SJCRH30 (cell line): Measurements from ENCODE around the gene TRIM63. TPM values are rescaled to one million over a fixed set of nuclear protein-coding genes. Genes with fewer than 3 reads are reported as not detected.

Experiments
- DNase-seq, 2 experiments: peaks; one replicate each; pipeline ENCODE4 v3.0.0-alpha.2; 2015 to 2020
- H3K27ac ChIP-seq: fragments of 250-450 bp; sonication (Bioruptor Pico); 2 replicates; pipeline ENCODE4 v1.5.1; 2020; ENCODE audit warnings: mild to moderate bottlenecking, moderate library complexity
- H3K27me3 ChIP-seq: fragments of 250-450 bp; sonication (Bioruptor Pico); 2 replicates; pipeline ENCODE4 v1.5.1; 2020; ENCODE audit warnings: mild to moderate bottlenecking, moderate library complexity
- H3K36me3 ChIP-seq: fragments of 250-450 bp; sonication (Bioruptor Pico); 2 replicates; pipeline ENCODE4 v1.5.1; 2020; ENCODE audit warnings: mild to moderate bottlenecking, moderate library complexity
- H3K4me1 ChIP-seq: fragments of 250-450 bp; sonication (Bioruptor Pico); 2 replicates; pipeline ENCODE4 v1.5.1; 2020; ENCODE audit warnings: mild to moderate bottlenecking, moderate library complexity
- H3K4me3 ChIP-seq: fragments of 250-450 bp; sonication (Bioruptor Pico); 2 replicates; pipeline ENCODE4 v1.5.1; 2020; ENCODE audit warnings: mild to moderate bottlenecking, moderate library complexity
- H3K9me3 ChIP-seq: fragments of 250-450 bp; sonication (Bioruptor Pico); replicated peaks from 2 replicates; pipeline ENCODE4 v1.5.1; 2020; ENCODE audit warnings: mild to moderate bottlenecking, moderate library complexity
- total RNA-seq: library from RNA; depleted of rRNA; stranded (reverse); fragments of >200 nt; shearing (Covaris generic); gene quantifications from 2 replicates; pipeline ENCODE4 v1.2.3, GENCODE V29; 2014

Gene TRIM63
- total RNA-seq, 1 experiment from 2014 or later = not detected

DNA sequence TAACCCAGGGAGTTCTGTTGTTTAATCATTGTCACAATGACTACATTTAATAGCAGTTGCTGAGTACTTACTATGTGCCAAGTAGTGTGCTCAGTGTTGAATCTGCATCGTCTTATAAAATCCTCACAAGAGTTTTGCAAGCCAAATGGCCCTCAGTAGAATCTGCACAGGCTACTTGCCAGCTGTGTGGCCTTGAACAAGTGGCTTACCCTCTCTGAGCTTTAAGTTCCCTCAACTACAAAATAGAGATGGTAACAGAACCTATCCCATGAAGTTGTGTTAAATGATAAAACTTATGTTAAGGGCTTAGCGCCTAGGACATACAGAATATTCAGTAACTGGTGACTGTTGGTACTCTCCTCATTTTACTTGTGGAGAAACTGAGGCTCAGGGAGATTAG lies 12.4 kb downstream of the TRIM63 start:
- DNase-seq = no peak
- Histone ChIP-seq H3K27ac (no peak overlapping the region), H3K4me3 (no peak overlapping the region), H3K4me1 (peaks cover 6% of the 10 kb centered on the region), H3K9me3 (no peaks in the 10 kb centered on the region), H3K27me3 (peaks cover 10% of the 10 kb centered on the region; the same call in 1 of the 2 replicates), H3K36me3 (no peaks in the 10 kb centered on the region)

DNA sequence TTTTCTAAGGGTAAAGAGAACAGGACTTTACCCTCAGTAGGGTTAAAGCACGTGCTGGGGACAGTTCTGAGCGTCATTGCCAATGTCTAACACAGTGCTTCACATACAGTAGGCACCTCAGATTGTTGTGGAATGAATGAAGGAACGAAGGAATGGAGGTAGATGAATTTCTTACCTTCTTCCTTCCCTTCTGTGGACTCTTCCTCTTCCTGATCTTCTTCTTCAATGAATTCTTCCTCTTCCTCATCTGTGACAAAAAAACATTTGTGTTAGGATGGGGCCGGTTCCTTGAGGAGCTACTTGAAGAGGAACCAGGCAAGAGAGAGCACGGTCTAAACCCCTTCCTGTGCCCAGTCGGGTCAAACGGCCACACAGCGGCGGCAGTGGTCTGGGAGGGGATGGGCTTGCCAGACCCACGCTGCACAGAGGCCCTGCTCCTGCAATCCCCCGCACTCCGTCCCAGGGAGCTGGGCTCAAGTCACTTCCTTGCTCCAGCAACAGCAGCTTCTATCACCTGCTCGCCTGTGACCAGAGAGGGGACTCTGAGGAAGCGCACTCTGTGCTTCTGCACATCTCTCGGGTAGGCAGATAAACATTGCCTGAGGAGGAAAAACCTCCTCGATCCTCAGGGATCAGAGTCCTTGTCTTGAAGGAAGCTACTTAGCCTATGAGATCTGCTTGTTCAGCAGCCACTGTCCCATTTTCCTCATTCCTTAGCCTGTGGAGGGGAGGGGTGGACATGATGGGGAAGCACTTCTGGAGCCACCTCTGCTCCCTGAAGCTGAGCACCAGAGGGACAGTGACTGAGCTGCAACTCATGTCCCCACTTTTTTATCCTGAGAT lies 13.5 kb downstream of the TRIM63 start:
- H3K27me3 ChIP-seq = peaks cover 13% of the 10 kb centered on the region; the same call in 1 of the 2 replicates
- no peaks in the 10 kb centered on the region for H3K36me3 ChIP-seq
- no peaks in the 10 kb centered on the region for H3K9me3 ChIP-seq
- no peaks in the 10 kb centered on the region for H3K4me1 ChIP-seq
- no peak for DNase-seq
- no peak overlapping the region for H3K4me3 ChIP-seq
- H3K27ac ChIP-seq = no peak overlapping the region

DNA sequence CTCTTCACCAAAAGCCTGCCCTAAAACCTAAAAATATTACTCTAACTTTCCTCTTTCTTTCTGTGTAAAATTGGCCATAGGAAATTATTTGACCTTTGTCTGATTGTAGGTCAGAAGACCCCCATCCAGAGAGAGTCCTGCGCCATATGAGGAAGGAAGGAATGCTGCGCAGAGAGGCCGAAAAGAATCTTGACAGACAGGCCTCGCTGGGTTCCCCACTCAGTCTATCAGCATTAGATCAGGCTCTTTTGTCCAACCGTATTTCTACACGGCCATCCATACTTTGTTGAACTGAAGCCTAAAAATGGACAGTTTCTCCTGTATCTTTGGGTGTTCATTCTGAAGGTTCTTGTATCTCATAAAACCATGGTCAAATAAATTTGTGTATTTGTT lies 17.2 kb downstream of the TRIM63 start:
- H3K27ac ChIP-seq = no peak overlapping the region
- H3K4me1 ChIP-seq = no peaks in the 10 kb centered on the region
- H3K9me3 ChIP-seq = no peaks in the 10 kb centered on the region
- H3K36me3 ChIP-seq = no peaks in the 10 kb centered on the region
- H3K27me3 ChIP-seq = peaks cover 38% of the 10 kb centered on the region
- DNase-seq = no peak
- H3K4me3 ChIP-seq = no peak overlapping the region

DNA sequence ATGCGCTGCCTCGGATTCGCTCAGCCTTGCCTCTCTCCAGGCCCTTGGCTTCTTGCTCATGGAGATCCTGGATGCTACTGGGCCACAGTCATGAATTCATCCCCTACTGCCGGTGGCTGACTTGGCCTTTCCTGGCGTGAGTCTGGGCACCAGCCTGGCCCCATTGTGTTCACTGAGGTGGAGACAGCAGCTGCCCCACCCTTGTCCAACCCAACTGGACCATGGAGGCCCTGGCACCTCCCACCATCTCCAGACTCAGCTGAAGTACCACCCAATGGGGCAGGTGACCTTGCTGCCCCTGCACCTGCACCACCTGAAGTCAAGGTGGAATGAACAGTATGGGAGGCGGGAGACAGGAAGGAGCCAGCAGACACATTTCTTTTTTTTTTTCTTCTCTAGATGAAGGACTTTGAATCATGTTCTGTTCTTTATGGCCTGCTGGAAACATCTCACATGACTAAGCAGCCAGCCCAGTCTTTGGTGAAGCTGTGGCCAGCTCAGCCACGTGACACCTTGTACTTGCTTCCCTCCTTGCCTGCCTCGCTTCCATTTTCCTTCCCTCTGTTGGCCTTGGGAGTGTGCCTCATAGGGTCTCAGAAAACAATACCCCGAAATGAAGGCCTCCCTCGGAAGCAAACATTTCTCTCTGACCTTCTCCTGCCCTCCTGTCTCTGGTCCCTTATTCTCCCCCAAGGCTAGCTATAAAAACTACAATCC lies 17.7 kb downstream of the TRIM63 start:
- Histone ChIP-seq H3K4me1 (no peaks in the 10 kb centered on the region), H3K27me3 (peaks cover 44% of the 10 kb centered on the region)

DNA sequence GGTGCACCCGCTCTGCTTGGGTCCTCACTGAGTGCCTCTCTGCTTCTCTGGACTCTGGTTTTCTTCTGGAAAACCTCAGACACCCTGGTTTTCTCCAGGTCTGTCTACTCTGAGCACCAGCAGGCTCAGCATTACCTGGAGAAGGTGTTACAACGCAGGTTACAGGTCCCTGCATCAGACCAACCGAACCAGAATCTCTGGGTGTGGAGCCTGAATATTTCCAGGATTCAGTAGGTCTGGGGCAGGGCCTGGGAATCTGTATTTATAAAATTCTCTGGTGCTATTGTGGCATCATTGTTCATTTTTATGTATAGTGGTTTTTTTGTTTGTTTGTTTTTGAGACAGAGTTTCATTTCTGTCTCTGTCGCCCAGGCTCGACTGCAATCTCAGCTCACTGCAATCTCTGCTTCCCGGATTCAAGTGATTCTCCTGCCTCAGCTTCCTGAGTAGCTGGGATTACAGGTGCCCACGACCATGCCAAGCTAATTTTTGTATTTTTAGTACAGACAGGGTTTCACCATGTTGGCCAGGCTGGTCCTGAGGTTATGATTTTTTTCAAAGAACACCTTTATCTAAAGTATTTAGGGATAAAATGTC lies 20.1 kb downstream of the TRIM63 start:
- Histone ChIP-seq H3K27ac (no peak overlapping the region), H3K4me3 (no peak overlapping the region)
- no peak for DNase-seq

More for the DNA sequence above, 17.7 kb downstream of the TRIM63 start:
- DNase-seq = no peak
- Histone ChIP-seq H3K9me3 (no peaks in the 10 kb centered on the region), H3K27ac (no peak overlapping the region), H3K36me3 (no peaks in the 10 kb centered on the region), H3K4me3 (no peak overlapping the region)

DNA sequence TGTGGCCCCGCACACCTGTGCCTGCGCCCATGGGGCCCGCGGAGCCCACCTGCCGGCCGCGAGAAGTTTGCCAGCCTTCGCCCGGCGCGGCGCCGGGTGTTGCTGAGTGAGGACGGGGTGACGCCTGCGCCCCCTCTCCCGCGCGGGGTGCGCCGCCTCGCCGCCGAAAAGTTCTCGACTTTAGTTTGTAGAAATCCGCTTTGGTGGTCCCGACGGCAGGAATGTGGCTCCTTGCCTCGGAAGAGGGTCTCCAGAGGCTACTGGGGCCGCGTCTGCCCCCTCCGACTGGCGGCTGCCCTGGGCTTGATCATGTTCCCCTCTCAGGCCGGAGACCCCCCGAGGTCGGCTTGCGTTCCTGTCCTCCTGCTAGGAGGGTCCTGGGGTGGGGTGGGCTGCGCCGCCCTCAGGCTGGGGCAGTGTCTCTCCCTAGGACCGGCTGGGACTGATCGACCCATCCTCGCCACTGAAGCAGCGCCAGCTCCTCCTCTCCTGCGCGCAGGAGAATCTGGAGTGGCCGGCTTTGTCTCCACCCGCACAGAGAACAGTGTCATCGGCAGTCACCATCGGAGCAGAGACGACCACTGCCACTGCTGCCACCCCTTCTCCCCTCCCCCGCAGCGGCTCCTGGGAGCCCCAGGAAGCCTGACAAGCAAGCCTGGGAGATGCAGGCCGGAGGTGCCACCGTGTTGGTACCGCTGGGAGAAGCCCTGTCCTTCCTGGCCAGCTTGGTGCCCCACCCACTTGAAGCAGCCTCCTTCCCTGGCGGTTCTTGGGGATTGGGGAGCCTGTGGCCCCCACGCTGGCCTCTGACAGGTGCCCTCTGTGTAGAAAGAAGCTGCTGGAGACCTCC lies 21.0 kb downstream of the TRIM63 start:
- Histone ChIP-seq H3K27ac (no peak overlapping the region), H3K4me3 (no peak overlapping the region), H3K9me3 (no peaks in the 10 kb centered on the region), H3K4me1 (no peaks in the 10 kb centered on the region), H3K27me3 (peaks cover 56% of the 10 kb centered on the region), H3K36me3 (no peaks in the 10 kb centered on the region)
- no peak for DNase-seq

More for the DNA sequence above, 20.1 kb downstream of the TRIM63 start:
- no peaks in the 10 kb centered on the region for H3K36me3 ChIP-seq
- peaks cover 61% of the 10 kb centered on the region for H3K27me3 ChIP-seq
- H3K9me3 ChIP-seq = no peaks in the 10 kb centered on the region
- no peaks in the 10 kb centered on the region for H3K4me1 ChIP-seq

DNA sequence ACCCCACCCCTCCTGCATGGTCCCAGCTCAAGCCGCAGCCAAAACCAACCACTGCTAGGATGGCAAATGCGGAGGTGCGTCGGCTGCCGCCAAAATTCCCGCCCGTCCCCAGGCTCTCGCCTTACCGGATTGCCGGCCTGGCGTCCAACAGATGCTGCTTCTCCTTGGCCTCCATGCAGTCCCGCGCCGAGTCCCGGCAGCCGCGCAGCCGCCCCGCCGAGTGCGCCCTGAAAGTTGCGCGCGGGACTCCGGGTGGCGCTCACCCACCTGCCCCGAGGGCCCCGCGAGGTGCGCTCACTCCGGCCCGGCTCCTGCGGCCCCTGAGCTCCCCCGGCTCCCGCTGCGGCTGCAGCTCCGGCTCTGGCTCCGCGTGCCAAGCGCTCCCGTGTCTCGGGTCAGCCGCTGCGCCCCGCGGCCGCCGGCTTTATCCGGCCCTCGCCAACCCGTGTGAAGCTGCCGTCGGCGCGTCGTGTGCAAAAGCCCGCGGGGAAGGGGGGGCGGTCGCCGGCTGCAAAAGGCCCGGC lies 21.6 kb downstream of the TRIM63 start, which contains the start of gene SLC30A2:
TSS of gene SLC30A2 (minus strand) at position 397 of the 524 bp plus-strand sequence. CDS start at position 175, 222 bp downstream.
- no peak within 1 kb of the TSS for H3K27ac ChIP-seq
- H3K4me3 ChIP-seq = no peak within 1 kb of the TSS
- no peaks in the 10 kb centered on the region for H3K36me3 ChIP-seq
- H3K4me1 ChIP-seq = no peaks in the 10 kb centered on the region
- peaks cover 56% of the 10 kb centered on the region for H3K27me3 ChIP-seq
- no peak for DNase-seq
- no peaks in the 10 kb centered on the region for H3K9me3 ChIP-seq

DNA sequence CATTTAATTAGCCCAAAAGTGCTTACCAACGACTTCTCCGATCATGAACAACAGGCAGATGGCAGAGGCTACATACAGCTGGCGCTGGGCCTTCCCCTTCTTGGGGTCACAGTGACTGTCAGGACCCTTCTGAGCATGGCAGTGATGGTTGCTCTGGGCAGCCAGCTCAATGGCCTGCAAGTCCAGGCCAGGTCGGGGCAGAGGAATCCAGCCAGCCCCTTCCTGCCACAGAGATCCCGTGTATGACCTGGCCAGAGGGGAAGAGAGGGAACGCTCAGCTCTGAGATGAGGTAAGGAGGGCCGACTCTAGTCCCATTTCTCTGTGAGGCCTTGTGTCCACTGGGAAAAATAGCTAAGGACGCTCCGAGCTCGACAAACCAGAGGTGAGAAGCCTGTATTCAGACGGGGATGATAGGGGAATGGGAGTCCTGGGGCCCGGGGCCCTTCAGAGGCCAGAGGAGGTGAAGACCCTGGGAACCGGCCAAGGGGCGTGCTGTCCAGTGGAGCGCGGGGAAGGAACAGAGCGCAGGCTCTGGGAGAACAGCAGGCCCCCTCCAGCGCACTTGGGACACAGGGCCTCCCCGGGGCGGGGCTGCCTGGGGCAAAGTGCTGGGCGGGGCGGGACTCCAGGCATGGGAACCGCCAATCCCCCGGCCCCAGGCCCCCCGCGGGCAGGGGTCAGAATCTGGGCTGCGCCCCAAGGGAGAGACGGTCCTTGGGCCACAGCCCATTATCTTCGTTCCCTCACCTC lies 22.3 kb downstream of the TRIM63 start:
- Histone ChIP-seq H3K27ac (no peak overlapping the region), H3K4me1 (no peaks in the 10 kb centered on the region), H3K27me3 (peaks cover 56% of the 10 kb centered on the region), H3K36me3 (no peaks in the 10 kb centered on the region), H3K4me3 (no peak overlapping the region), H3K9me3 (no peaks in the 10 kb centered on the region)
- DNase-seq = peak in 1 of 2 experiments; percentile 49

DNA sequence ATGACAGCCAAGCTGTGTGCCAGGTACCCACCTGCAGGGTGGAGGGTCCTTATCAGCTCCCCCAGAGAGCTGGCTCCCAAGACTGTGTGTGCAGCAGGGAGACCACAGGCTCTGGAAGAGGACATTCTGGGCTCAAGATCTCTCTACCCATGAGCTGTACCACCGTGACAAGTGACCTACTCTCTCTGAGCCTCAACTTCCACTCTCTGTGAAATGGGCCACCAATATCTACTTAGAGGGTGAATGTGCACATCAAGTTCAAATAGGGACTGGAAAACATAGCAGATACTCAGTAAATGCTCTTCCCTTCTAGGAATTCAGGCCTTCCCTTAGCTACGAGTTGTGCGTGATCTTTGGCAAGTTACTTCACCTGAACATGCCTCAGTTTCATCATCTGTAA lies 23.0 kb downstream of the TRIM63 start:
- Histone ChIP-seq H3K9me3 (no peaks in the 10 kb centered on the region), H3K27me3 (peaks cover 52% of the 10 kb centered on the region), H3K27ac (no peak overlapping the region), H3K4me3 (no peak overlapping the region), H3K36me3 (no peaks in the 10 kb centered on the region), H3K4me1 (no peaks in the 10 kb centered on the region)
- no peak for DNase-seq

DNA sequence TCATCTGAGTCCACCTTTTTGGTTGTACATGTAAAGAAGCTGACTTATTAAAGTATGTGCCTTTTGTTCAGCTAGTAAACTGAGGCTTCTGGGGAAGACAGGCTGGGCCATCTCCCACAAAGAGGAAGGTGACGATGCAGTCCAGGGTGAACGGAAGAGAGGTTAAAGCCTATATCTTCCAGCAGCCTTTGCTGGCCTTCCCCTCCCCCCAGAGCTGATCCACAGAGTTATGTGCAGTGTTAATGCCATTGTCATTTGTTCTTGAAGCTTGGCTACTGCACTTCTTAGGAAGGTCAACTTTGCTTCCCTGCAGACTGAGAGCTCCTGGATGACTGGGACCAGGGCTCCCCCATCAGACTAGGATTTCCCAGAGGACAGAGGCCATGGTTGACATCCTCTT lies 23.7 kb downstream of the TRIM63 start:
- Histone ChIP-seq H3K27ac (no peak overlapping the region), H3K4me3 (no peak overlapping the region), H3K9me3 (no peaks in the 10 kb centered on the region), H3K4me1 (no peaks in the 10 kb centered on the region), H3K36me3 (no peaks in the 10 kb centered on the region), H3K27me3 (peaks cover 52% of the 10 kb centered on the region)
- no peak for DNase-seq

DNA sequence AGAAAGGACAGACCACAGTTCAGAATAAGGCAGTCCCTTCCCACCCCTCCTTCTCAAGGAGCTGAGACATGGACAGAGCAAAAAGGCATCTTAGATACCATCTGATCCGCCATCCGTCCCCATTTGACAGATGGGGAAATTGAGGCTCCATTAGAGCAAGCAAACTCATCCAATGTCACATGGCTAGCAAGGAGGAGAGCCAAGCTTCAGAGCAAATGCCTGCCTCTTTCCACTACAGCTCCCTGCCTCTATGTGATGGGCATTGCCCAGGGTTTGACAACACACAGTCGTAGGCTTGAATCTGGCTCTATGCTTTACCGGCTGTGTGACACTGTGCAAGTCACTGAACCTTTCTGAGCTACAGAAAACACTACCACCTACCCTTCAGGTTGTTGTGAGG lies 25.5 kb downstream of the TRIM63 start:
- H3K4me3 ChIP-seq = no peak overlapping the region
- H3K9me3 ChIP-seq = no peaks in the 10 kb centered on the region
- DNase-seq = no peak
- H3K36me3 ChIP-seq = no peaks in the 10 kb centered on the region
- H3K27ac ChIP-seq = no peak overlapping the region
- peaks cover 40% of the 10 kb centered on the region for H3K27me3 ChIP-seq
- H3K4me1 ChIP-seq = no peaks in the 10 kb centered on the region

DNA sequence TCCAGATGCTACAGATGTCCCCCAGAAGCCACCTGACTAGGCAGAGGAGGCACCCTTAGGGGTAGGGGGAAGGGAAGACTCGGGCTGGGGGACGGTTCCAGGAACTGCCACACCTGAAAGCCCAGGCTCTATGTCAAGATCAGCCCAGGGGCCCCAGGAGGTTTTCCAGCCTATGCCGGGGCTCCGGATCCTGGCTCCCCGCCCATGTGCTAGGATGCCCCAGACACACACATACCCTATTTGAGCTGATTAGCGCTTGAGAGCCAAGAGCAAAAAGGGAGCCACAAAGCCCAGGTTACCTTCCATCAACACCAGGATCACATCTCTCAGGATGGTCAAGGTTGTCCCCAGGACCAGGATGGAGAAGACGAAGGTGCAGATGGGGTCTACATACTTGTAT lies 26.0 kb downstream of the TRIM63 start:
- H3K9me3 ChIP-seq = no peaks in the 10 kb centered on the region
- DNase-seq = no peak
- H3K4me3 ChIP-seq = no peak overlapping the region
- H3K27me3 ChIP-seq = peaks cover 35% of the 10 kb centered on the region
- peaks cover 5% of the 10 kb centered on the region for H3K4me1 ChIP-seq
- H3K27ac ChIP-seq = no peak overlapping the region
- no peaks in the 10 kb centered on the region for H3K36me3 ChIP-seq

DNA sequence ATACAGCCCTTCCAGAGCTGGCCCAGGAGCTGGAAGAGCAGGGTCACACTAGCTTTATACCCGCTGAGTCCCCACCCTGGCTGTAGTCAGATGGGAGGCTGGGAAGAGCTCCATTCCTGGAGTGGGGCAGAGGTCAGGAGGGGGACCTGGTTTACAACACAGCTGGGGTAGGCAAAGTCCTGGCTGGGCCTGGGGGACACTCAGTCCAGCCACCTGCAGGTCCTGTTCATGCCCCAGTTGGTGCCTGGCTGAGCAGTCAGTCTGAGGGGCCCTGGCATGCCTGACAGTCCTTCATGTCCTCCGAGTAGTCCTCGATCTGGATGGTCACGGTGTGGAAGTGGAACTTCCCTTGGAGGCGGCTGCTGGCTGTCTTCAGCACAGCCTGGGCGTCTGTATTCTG lies 28.5 kb downstream of the TRIM63 start:
- Histone ChIP-seq H3K9me3 (no peaks in the 10 kb centered on the region), H3K27ac (no peak overlapping the region), H3K36me3 (no peaks in the 10 kb centered on the region), H3K4me3 (no peak overlapping the region), H3K4me1 (peaks cover 8% of the 10 kb centered on the region), H3K27me3 (peaks cover 14% of the 10 kb centered on the region; the same call in 1 of the 2 replicates)
- no peak for DNase-seq
